Occipital lobe (tissue), 2 donors: ENCODE measurements around the gene MARCHF2. TPM values are rescaled to one million over a fixed set of nuclear protein-coding genes. Genes with fewer than 3 reads are reported as not detected.
"Not testable (repeated sequence)": the region's sequence is repeated elsewhere in the genome, so short reads cannot be mapped to it uniquely, and the experiment has no call there.

Experiments used
- DNase-seq: peaks from one replicate; lab custom pipeline; 2025; lab: John Stamatoyannopoulos, UW
- total RNA-seq: library from RNA; depleted of rRNA; stranded (reverse); fragments of >200 nt; gene quantifications from one replicate; pipeline ENCODE4 v1.2.3, GENCODE V29; 2014

Gene MARCHF2
- total RNA-seq, 1 donor from 2014 or later, result 52.3 TPM

DNA sequence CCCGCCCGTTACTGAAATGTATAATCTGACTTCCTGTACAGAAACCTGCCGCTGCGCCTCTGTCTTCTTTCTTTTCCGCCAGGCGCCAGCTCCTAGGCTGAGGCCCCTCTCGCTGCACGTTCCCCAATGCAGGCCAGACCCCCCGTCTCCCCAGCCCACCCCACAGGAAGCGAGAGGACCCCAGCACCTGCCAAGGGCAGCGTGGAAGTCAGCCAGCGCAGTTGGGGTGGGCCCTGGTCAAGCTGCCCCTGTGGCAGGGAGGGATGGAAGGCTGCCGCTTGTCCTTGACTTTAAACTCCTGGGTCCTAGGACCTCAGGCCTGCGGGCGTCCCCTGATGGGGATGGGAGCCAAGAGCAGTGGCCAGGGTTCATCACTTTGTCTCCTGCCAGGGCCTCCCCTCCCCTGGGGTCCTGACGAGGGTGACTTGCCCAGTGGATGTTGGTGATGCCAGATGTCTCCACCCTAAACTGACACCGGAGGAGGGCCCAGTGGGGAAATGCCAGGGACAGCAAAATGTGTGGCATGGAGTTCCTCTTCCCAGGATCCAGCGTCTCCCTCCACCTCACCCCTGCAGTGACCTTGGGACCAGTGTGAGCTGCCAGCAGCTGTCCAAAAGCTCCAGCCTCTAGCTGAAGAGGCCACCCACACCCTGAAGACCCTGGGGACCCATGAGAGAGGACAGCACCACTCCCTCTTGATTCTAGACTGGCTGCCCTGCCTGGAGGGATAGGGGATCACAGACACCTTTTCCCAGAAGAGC, 8.5 kb upstream of the MARCHF2 start:
- no peak for DNase-seq

DNA sequence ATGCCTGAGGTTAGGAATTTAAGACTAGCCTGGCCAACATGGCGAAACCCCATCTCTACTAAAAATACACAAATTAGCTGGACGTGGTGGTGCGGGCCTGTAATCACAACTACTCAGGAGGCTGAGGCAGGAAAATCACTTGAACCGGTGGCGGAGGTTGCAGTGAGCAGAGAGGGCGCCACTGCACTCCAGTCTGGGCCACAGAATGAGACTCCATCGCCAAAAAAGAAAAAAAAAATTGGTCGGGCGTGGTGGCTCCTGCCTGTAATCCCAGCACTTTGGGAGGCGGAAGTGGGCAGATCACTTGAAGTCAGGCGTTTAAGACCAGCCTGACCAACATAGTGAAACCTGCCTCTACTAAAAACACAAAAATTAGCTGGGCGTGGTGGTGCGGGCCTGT, 2.4 kb upstream of the MARCHF2 start:
- DNase-seq, result not testable (repeated sequence)

DNA sequence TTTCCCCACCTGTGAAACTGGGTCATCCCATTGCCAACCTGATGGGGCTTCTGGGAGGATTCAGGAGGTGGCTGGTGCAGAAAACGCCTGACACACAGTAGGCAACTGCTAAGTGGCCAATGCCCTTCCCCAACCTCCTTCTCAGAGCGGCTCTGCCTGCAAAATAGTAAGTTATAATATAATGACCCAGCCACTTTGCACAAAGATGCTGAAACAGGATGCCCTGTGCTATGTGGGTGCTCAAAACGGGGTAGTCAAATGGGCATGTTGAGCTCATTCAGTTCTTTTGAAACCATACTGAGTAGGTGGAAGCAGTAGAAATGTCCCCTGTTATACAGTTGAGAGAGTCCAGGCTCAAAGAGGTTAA, 507 bp downstream of the MARCHF2 start:
- no peak for DNase-seq

DNA sequence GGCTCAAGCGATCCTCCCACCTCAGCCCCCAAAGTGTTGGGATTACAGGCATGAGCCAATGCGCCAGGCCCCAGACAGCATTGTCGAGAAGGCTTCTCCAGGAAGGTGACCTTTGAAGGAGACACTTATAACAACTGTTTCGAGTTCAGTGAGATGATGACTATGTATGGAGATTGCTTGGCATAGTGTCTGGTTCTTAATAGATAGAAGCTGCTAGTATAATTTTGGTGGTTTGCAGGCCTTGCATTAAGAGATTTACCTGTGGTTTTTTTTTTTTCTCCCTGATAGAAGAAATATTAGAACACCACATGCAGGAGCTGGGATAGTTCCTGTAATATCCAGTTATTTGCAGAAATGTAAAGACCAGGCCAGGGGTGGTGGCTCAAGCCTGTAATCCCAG, 3.7 kb downstream of the MARCHF2 start:
- DNase-seq, result no peak

DNA sequence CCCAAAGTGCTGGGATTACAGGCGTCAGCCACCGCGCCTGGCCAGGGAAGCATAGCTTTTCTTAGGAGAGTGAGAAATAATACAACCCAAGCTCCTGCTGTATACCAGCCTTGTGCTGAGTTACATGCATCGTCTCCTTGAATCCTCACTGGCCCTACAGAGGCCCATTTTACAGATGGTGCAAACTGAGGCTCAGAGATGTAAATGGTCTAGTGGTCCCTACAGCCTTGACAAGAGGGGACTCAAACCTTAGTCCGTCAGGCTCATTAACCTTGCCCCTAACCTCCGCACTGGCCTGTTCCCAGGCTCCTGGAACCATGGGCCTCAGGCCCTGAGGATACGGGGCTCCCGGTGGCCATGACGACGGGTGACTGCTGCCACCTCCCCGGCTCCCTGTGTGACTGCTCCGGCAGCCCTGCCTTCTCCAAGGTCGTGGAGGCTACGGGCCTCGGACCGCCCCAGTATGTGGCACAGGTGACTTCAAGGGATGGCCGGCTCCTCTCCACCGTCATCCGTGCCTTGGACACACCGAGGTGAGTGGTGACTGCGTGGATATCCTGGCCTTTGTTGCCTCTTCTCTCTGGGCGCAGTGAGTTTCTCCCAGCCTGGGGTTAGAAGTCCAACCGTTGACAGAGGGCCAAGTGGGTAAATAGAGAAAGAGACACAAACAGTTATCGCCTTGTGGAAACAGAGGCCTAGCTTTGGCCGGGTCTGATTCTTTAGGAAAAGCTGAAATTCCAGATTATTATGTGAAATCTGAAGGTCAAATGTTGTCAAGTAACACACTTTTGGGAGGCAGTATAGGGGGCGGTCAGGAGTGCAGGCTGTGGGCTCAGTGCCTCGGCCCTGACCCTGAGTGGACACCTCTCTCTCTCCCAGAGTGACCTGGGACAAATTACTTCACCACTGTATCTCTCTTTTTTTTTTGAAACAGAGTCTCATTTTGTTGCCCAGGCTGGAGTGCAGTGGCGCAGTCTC, 8.7 kb downstream of the MARCHF2 start:
- no peak for DNase-seq

DNA sequence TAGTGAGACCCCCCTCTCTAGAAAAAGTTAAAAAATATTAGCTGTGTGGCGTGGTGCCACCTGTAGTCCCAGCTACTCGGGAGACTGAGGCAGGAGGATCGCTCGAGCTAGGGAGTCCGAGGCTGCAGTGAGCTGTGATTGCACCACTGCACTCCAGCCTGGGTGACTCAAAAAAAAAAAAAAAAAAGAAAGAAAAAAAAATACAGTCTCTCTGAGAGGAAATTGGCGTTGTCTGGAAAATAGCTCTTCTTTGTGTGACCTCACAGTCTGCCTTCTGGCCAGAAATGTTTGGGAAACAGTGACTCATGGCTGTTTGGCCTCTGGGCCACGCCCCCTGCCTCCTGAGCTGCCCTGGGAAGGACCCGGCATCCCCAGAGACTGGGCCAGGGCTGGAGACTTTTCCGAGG, 10.7 kb downstream of the MARCHF2 start:
- DNase-seq, result peak; percentile 11

DNA sequence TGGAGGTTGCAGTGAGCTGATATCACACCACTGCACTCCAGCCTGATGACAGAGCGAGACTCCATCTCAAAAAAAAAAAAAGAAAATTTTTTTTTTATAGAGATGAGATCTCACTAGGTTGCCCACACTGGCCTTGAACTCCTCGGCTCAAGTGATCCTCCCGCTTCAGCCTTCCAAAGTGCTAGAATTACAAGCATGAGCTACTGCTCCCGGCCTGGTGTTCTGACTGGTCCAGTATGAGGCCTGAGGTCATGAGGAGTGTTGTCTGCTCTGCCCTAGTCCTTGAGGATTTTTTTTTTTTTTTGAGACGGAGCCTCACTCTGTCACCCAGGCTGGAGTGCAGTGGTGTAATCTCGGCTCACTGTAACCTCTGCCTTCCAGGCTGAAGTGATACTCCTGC, 12.2 kb downstream of the MARCHF2 start:
- not testable (repeated sequence) for DNase-seq

DNA sequence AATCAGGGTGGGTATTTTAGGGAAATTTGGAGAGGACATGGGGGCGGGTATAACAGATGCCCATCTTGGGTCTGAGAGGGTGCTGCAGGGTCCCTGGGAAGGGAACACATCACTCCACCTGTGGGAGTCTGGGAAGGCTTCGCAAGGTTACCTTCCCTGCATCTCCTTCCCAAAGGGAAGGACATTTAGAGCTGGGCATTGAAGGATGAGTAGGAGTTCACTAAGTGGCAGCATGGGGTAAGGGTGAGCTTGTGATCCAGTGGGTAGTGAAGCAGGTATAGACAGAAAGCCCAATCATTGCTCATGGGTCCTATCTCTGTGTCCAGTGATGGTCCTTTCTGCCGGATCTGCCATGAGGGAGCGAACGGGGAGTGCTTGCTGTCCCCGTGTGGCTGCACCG, 13.2 kb downstream of the MARCHF2 start:
- no peak for DNase-seq

DNA sequence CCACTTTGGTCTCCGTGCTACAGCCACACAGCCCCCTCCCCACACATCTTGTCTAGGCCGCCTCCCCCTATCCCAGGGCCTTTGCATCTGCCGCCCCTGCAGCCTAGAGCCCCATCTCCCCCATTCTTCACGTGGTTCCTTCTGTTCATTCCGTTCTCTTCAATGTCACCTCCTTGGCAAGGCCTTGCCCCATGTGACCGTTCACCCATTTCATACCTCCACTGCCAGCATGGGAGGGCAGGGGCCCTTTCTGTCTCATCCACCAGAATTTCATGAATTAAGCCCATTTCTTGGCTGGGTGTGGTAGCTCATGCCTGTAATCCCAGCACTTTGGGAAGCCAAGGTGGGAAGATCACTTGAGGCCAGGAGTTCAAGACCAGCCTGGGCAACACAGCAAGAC, 15.9 kb downstream of the MARCHF2 start:
- no peak for DNase-seq

DNA sequence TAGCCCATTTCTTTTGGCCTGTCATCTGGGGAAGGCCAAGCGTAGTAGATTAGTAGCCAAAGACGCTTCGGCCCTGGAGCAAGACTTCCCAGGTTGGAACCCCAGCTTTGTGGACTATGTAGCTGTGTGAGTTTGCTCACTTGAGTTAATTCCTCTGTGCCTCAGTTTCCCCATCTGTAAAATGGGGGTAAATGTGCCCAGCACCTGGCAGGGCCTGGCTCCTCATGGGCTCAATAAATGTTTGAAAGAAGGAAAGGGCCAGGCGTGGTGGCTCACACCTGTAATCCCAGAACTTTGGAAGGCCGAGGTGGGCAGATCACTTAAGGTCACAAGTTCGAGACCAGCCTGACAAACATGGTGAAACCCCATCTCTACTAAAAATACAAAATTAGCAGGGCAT, 16.7 kb downstream of the MARCHF2 start:
- DNase-seq, result no peak

DNA sequence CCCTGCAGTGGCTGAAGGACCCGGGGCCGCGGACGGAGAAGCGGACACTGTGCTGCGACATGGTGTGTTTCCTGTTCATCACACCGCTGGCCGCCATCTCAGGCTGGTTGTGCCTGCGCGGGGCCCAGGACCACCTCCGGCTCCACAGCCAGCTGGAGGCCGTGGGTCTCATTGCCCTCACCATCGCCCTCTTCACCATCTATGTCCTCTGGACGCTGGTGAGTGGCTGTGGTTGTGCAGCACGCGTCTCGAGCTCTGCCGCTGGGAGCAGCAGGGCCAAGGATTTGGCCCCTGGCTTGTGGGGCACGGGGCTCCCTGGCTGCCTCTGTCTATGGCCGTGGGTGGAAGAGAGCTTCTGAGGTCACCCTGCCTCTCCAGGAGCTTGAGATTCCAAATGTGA, 17.5 kb downstream of the MARCHF2 start:
- DNase-seq, result no peak

DNA sequence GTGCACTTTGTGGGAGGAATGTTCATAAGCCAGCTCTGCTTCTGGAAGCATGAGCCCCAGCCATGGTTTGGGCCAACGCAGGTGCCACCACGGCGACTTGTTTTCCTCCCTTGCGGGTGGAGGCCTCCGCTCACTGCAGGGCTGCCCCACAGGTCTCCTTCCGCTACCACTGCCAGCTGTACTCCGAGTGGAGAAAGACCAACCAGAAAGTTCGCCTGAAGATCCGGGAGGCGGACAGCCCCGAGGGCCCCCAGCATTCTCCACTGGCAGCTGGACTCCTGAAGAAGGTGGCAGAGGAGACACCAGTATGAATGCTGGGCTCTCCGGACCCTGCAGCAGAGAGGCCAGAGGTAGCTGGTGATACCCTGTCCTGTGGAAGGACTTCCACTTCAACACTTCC, 25.1 kb downstream of the MARCHF2 start:
- no peak for DNase-seq

DNA sequence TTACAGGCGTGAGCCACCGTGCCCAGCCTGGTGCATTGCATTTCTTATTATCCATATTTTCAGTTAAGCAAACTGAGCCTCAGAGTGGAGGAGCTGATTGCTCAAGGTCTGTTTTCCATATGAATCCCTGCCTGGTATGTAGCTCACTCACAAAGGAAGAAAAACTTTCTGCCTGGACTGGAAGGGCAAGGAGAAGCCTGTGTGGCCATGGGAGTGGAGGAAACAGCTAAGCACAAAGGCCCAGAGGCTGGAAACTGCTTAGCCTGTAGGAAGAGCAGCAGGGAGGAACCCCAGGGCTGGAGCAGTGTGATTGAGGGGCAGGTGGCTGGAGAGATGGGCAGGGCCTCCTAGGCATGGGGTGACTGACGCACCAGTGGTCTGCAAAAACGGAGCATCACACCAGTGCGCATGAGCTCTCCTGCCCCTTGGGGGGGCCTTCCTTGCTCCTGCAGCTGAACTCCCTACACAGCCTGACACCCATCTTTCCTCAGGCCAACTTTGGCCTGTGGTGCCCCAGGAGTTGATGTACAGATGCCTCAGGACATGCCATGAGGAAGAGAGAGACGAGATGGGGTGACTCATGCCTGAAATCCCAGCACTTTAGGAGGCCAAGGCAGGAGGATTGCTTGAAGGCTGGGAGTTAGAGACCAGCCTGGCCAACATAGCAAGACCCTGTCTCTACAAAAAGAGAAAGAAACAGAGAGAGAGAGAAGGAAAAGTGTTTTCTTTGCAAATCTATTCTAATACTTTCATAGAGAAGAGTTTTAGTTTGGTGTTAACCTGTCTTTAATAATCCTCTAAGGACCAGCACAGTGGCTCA, 28.8 kb downstream of the MARCHF2 start:
- no peak for DNase-seq

DNA sequence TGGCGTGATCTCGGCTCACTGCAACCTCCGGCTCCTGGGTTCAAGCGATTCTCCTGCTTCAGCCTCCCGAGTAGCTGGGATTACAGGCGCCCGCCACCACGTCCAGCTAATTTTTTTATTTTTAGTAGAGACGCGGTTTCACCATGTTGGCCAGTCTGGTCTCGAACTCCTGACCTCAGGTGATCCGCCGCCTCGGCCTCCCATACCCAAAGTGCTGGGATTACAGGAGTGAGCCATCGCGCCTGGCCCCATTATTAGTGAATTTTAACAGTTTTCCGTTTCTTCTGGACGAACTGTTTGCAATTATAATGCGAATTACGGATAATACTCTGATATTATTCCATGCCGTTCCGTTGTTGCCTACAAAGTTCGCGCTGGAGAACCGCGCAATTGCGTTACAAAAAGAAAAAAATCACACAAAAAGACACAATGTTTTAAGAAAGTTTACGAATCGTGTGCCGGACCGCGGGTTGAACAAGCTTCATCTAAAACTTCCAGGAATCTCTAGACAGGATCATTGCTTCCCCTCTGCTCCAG, 31.1 kb downstream of the MARCHF2 start:
- not testable (repeated sequence) for DNase-seq

DNA sequence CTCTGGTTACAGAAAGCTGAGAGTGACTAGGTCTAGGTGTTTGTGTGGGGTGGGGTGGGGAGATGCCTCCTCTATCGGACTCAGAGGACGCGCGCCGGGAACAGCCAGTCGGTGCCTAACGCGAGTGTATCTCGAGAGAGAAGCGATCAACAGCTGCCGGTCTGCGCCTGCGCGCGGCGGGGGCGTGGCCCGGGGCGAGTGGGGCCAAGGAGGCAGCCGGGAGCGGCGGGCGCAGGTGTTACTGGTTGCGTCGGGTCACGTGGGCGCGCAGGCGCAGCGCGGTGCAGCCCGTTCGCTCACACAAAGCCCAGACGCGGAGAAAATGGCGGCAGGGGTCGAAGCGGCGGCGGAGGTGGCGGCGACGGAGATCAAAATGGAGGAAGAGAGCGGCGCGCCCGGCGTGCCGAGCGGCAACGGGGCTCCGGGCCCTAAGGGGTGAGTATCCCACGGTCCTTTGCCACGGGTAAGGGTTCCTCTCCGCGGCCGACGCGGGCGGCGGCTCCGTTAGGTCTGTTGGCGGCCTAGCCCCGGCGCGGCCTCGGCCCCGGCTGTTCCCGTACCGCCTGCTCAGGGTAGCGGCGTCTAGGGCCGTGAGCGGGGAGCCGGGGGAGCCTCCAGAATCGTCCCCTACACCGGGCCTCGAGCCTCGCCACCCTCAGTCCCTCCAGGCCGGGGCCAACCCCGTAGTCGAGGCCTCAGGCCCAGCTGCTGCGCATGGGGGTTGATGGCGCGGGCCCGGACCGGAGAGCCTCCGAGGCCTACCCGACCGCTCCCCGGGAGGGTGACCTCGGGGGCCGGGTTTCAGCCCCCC, 31.8 kb downstream of the MARCHF2 start, which contains the start of gene HNRNPM:
HNRNPM (plus strand) TSS at position 299 of the 811 bp plus-strand sequence; CDS start at position 323, 24 bp downstream.
- peak; percentile 96 for DNase-seq

DNA sequence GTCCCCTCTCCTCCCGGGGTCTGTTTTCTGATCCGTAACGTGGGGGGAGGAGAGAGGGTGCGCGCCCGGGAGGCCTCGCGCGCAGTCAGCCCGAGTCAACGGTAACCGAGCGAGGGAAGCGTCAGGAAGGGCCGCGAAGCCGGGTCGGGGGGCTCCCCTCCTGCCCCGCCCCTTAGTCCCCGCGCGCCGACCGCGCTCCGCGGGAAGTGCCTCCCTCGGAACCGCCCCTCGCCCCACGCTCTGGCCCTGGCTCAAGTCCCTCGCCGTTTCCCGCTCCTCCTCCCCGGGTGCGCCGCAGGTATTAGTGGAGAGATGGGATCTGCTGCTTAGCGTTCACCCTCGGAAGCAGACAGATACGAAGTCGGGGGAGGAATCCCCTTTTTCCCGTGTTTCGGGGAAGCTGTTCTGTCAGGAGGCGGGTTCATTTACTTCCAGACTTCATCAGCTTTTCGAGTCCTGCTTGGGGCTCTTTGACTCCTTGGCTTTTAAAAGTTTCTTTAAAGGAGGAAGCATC, 32.4 kb downstream of the MARCHF2 start:
- no peak for DNase-seq

DNA sequence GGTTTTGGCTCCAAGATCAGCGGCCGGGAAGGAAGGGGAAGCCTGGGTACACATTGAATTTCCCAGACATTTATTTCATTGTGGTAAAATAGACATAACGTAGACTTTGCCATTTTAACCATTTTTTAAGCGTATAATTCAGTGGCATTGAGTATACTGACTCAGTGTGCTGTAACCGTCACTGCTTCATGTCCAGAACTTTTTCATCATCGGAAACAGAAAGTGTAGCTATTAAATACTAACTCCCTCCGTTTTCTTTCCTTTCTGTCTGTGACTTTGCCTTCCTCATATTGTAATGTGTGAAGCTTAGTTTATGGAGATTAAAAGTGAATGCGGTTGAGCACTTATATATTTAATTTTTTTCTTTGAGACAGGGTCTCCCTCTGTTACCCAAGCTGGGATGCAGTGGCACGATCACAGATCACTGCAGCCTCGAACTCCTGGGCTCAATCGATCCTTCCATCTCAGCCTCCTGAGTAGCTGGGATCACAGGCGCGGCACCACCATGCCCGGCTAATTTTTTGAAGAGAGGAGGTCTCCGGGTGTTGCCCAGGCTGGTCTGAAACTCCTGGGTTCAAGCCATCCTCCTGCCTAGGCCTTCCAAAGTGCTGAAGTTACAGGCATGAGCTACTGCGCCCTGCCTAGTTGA, 33.1 kb downstream of the MARCHF2 start:
- no peak for DNase-seq

DNA sequence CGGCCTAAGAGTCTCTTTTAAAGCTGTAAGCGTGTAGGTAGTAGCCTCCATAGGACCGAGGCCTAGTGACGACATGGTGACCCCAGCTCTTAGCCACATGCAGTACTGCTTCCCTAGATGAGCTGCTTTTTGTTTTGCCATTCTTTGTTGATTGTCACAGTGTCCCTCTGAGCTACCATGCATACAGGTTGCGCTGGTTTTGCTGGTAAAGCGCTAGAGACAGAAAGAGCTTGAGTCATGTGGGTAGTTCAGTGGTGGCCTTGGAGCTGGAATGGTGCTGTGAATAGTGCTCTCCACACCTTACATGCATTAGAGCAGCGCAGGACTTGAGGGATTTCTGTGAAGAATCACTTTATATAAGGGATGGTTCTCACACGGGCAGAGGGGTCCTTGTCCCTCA, 36.7 kb downstream of the MARCHF2 start:
- no peak for DNase-seq

DNA sequence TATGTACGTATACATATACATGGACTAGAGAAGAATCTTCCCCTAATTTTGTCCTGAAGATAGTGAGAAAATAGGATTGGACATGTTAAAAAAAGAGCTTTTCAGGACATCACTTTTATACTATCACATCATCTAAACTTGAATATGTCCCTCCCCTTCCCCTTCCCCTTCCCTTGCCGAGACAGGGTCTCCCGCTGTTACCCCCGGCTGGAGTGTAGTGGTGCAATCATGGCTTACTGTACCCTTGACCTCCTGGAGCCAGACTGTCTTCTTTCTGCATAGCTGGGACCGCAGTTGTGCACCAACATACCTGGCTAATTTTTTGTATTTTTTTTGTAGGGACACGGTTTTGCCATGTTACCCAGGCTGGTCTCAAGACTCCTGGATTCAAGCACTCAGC, 38.3 kb downstream of the MARCHF2 start:
- no peak for DNase-seq

DNA sequence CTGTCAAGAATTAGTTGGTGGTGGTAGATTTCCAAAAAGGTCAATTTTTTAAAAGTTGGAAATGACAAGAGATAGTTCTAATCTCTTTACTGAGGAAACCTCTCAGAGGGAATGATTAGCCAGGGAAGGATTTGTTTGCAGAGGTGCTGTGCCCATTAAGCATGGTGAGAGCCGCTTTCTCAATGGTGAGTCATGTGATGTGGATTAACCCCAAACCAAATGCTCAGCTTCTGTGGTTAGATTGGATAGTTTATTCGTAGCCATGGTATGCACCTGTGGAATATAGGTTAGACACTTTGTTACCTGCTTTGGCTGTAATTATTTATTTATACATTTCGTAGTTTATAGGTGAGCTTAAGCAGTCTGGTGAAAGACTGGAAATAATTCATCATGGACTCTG, 38.8 kb downstream of the MARCHF2 start:
- no peak for DNase-seq
